Kidney epithelial cell (primary cell): ENCODE measurements around the gene RUNX2. TPM values are rescaled to one million over a fixed set of nuclear protein-coding genes. Genes with fewer than 3 reads are reported as not detected.

Source experiments
- DNase-seq: peaks from one replicate; pipeline ENCODE4 v3.0.0-alpha.2; 2010; ENCODE audit warnings: low read depth
- H3K27me3 ChIP-seq: 2 replicates; pipeline ENCODE4 v1.6.0; 2011; ENCODE audit warnings: low read length; ENCODE audit not compliant: control insufficient read depth, insufficient read depth
- H3K36me3 ChIP-seq: 2 replicates; pipeline ENCODE4 v1.5.1; 2011; ENCODE audit warnings: low read length; ENCODE audit not compliant: control insufficient read depth, insufficient read depth
- H3K4me3 ChIP-seq: 2 replicates; pipeline ENCODE4 v1.5.1; 2011; ENCODE audit warnings: low read depth, mild to moderate bottlenecking, control low read depth, low read length
- CTCF ChIP-seq: IDR thresholded peaks from 2 replicates; pipeline ENCODE4 v1.5.1; 2011; ENCODE audit warnings: mild to moderate bottlenecking, moderate library complexity, low read length, control low read depth, inconsistent platforms; ENCODE audit not compliant: insufficient read depth, poor library complexity, severe bottlenecking
- total RNA-seq: library from RNA; depleted of rRNA; stranded (reverse); fragments of >200 nt; gene quantifications from 2 replicates; pipeline ENCODE4 v1.2.3, GENCODE V29; 2015

The RUNX2 gene
- total RNA-seq, 1 donor from 2014 or later: 9.2 TPM

- Histone ChIP-seq H3K4me3 (no peak overlapping the region), H3K27me3 (no peaks in the 10 kb centered on the region), H3K36me3 (no peaks in the 10 kb centered on the region)
- no peak for TF ChIP-seq CTCF
- peak; percentile 74 for DNase-seq
These were observed 353.9 kb downstream of the RUNX2 start for GRCh38 chr6:45681860-45682511.

DNA sequence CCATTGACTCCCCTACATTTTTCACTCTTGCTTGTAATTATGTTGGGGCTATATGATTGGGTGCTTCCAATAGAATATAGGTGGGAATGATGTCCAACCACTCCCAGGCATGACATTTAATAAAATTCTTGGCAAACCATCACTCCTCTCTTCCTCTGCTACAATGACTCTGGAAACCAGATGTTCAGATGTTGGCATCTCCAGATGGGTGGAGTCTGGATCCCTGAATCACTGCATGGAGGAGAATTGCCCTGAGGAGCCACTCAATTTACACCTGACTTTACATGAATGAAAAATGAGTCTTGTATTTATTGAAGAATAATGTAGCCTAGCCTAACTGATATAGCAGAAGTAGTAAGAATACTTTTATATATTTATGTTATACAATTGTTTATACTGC, 356.3 kb downstream of the RUNX2 start:
- Histone ChIP-seq H3K4me3 (no peak overlapping the region), H3K27me3 (no peaks in the 10 kb centered on the region), H3K36me3 (no peaks in the 10 kb centered on the region)
- TF ChIP-seq CTCF: no peak
- DNase-seq: no peak

- Histone ChIP-seq H3K27me3 (no peaks in the 10 kb centered on the region), H3K4me3 (no peak overlapping the region), H3K36me3 (no peaks in the 10 kb centered on the region)
- TF ChIP-seq CTCF: no peak
- no peak for DNase-seq
These were observed 356.9 kb downstream of the RUNX2 start for GRCh38 chr6:45685076-45685475.

DNA sequence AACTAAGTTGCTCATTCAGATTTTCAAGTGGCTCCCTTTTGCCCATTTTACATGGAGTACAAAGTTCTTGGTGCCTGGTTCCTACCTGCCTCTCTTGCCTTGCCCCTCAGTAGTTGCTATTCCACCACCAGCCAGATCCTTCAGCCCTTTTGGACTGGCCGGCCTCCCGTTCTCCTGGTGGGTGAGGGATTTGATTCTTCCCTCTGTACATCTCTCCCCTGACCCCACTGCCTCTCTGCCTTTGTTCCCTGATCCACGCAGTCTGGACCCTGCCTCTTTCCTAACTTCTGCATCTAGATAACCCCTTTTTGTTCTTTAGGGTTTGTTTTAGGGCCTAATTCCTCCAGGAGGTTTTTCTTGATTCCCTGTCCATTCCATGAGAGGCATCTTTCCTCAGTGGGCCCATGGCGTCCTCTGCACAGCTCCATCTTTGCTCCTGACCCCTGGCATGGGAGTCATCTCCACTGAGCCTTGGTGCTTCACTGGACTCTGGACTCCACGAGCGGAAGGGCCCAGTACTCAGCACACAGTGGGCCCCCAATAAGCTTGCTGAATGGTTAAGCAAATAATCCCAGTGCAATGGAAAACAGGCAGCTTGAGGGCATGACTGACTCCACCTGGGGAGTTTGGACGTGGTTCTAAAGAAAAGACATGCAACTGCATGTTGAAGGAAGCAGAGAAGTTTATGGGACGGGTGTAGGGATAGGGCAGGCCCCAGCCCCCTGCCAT, 358.9 kb downstream of the RUNX2 start:
- no peak for DNase-seq
- no peak for TF ChIP-seq CTCF
- Histone ChIP-seq H3K4me3 (no peak overlapping the region), H3K27me3 (no peaks in the 10 kb centered on the region), H3K36me3 (no peaks in the 10 kb centered on the region)

DNA sequence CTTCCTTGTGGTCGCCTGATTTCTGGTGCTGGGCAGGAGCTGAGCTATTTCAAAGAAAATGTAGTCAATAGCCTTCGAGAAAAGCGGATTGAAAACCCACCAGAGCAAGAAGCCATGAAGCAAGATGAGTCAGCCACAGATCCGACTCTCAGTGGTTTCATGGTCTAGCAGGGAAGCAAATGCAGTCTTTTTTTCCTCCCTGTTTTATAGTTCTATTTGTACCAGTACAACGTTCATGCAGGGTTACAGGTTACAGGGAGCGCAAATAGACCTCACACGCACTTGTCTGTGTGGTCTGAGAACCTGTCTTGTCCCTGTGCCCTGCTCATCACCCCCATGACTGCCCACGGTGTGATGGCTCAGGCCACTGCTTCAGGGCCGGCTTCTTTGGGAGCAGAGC, 359.4 kb downstream of the RUNX2 start:
- no peak for TF ChIP-seq CTCF
- H3K4me3 ChIP-seq: no peak overlapping the region
- H3K27me3 ChIP-seq: no peaks in the 10 kb centered on the region
- peak; percentile 87 for DNase-seq
- no peaks in the 10 kb centered on the region for H3K36me3 ChIP-seq
